MM.1S (cell line): Measurements from ENCODE around the gene IL18RAP.

ENCODE experiments used
- EZH2 ChIP-seq: fragments of 300-600 bp; sonication (generic); optimal IDR thresholded peaks from 2 replicates; pipeline ENCODE3; 2017; ENCODE audit warnings: low read depth, mild to moderate bottlenecking, antibody characterized with exemption, low read length, mixed read lengths
- EZH2phosphoT487 ChIP-seq: fragments of 300-600 bp; sonication (generic); IDR thresholded peaks from 2 replicates; pipeline ENCODE4 v1.6.1; 2018; ENCODE audit warnings: antibody characterized with exemption, low read length
- TF ChIP-seq, protein P1 (sequence below): fragments of 300-600 bp; sonication (generic); IDR thresholded peaks from 2 replicates; pipeline ENCODE4 v1.5.1; 2016; ENCODE audit warnings: antibody characterized with exemption, low read length, mixed read lengths

DNA sequence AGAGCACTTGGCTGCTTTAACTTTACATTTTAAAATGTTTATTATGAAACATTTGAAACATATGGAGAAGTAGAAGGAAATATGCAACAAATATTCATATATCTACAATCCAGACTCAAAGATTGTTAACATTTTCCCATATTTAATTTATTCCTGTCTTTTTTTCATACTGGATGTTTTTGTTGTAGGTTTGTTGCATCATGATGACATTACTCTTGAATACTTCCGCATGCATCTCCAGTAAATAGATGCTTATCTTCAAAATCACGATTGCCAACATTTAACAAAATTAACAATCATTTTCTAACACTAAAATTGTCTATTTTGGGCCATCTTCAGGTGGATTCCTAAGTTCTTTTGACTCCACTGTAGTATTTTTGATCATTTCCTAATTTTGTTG, 21.1 kb upstream of the IL18RAP start:
- TF ChIP-seq EZH2 (no peak), EZH2phosphoT487 (no peak)
- TF ChIP-seq, protein P1, sequence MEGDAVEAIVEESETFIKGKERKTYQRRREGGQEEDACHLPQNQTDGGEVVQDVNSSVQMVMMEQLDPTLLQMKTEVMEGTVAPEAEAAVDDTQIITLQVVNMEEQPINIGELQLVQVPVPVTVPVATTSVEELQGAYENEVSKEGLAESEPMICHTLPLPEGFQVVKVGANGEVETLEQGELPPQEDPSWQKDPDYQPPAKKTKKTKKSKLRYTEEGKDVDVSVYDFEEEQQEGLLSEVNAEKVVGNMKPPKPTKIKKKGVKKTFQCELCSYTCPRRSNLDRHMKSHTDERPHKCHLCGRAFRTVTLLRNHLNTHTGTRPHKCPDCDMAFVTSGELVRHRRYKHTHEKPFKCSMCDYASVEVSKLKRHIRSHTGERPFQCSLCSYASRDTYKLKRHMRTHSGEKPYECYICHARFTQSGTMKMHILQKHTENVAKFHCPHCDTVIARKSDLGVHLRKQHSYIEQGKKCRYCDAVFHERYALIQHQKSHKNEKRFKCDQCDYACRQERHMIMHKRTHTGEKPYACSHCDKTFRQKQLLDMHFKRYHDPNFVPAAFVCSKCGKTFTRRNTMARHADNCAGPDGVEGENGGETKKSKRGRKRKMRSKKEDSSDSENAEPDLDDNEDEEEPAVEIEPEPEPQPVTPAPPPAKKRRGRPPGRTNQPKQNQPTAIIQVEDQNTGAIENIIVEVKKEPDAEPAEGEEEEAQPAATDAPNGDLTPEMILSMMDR: no peak
